PC-9 (cell line): ENCODE measurements around the gene SAT1. TPM values are rescaled to one million over a fixed set of nuclear protein-coding genes. Genes with fewer than 3 reads are reported as not detected.
A peak's percentile ranks its signal among the peaks of the same experiment; 100 is the strongest.

ENCODE experiments used
- BruUV-seq: library from RNA; stranded (reverse); fragments of 400-500 nt; replicated peaks from 2 replicates; lab custom pipeline; 2021; lab: Mats Ljungman, UMichigan
- CTCF ChIA-PET: fragments of 300-600 bp; sonication (Branson Sonifier 250); formaldehyde crosslinking; loops from one replicate; lab custom pipeline; 2022; ENCODE audit warnings: antibody characterized with exemption; lab: Charles Lee
- POLR2A ChIA-PET: fragments of 300-600 bp; sonication (Branson Sonifier 250); formaldehyde crosslinking; loops from one replicate; lab custom pipeline; 2022; ENCODE audit warnings: antibody characterized with exemption; ENCODE audit not compliant: unreplicated experiment; lab: Charles Lee
- DNase-seq, 2 experiments: peaks; one replicate each; pipeline versions ENCODE4 v3.0.0 to v3.0.0-alpha.2; 2015 to 2022; ENCODE audit warnings: mixed read lengths in 1 of 2
- H2AFZ ChIP-seq: fragments of 200-600 bp; sonication (generic); 2 replicates; pipeline ENCODE4 v1.8.1; 2017; ENCODE audit warnings: antibody characterized with exemption
- H3F3A ChIP-seq: fragments of 200-600 bp; sonication (generic); 2 replicates; pipeline ENCODE4 v1.8.1; 2017; ENCODE audit warnings: antibody characterized with exemption, mild to moderate bottlenecking, low read depth; ENCODE audit not compliant: insufficient read depth
- H3K27ac ChIP-seq: fragments of 200-600 bp; sonication (generic); 2 replicates; pipeline ENCODE4 v1.6.1; 2016; ENCODE audit warnings: mixed run types
- H3K27me3 ChIP-seq: fragments of 200-600 bp; sonication (generic); 2 replicates; pipeline ENCODE4 v1.6.1; 2016; ENCODE audit warnings: low read depth, mixed run types; ENCODE audit not compliant: insufficient read depth
- H3K36me3 ChIP-seq: fragments of 200-600 bp; sonication (generic); 2 replicates; pipeline ENCODE4 v1.6.1; 2016; ENCODE audit warnings: low read depth, mixed run types
- H3K4me1 ChIP-seq: fragments of 200-600 bp; sonication (generic); replicated peaks from 2 replicates; pipeline ENCODE4 v1.6.1; 2016; ENCODE audit warnings: mixed run types; ENCODE audit not compliant: insufficient read depth
- H3K4me2 ChIP-seq: fragments of 200-600 bp; sonication (generic); 2 replicates; pipeline ENCODE4 v1.6.1; 2017; ENCODE audit warnings: mixed run types
- H3K4me3 ChIP-seq: fragments of 200-600 bp; sonication (generic); 2 replicates; pipeline ENCODE4 v1.6.1; 2016; ENCODE audit warnings: mixed run types
- H3K79me2 ChIP-seq: fragments of 200-600 bp; sonication (generic); 2 replicates; pipeline ENCODE4 v1.6.1; 2017; ENCODE audit warnings: low read depth, mixed run types
- H3K9me2 ChIP-seq: fragments of 200-600 bp; sonication (generic); 2 replicates; pipeline ENCODE4 v1.8.1; 2017; ENCODE audit warnings: mild to moderate bottlenecking; ENCODE audit not compliant: insufficient read depth
- H3K9me3 ChIP-seq: fragments of 200-600 bp; sonication (generic); 2 replicates; pipeline ENCODE4 v1.8.1; 2016; ENCODE audit warnings: low read depth; ENCODE audit not compliant: insufficient read depth
- H4K20me1 ChIP-seq: fragments of 200-600 bp; sonication (generic); 2 replicates; pipeline ENCODE4 v1.8.1; 2017; ENCODE audit not compliant: insufficient read depth
- EZH2 ChIP-seq: fragments of 200-600 bp; sonication (generic); IDR thresholded peaks from 2 replicates; pipeline ENCODE4 v1.8.0; 2017; ENCODE audit warnings: antibody characterized with exemption, low read depth
- intact Hi-C: fragments of 100-400 bp; cut with micrococcal nuclease; formaldehyde crosslinking; loops from one replicate; pipeline ENCODE4 v1.10.0; 2022; ENCODE audit not compliant: unreplicated experiment
- total RNA-seq: library from RNA; stranded (reverse); gene quantifications from 2 replicates; pipeline ENCODE4 v1.2.3, GENCODE V29; 2021
- TF ChIP-seq, protein P1 (sequence below): fragments of 200-600 bp; sonication (generic); conservative IDR thresholded peaks from 2 replicates; pipeline ENCODE4 v1.6.1; 2017; ENCODE audit warnings: mixed run types, antibody characterized with exemption, mild to moderate bottlenecking, moderate library complexity

The SAT1 gene
- total RNA-seq, 1 experiment from 2014 or later = 99.1 TPM

- peak in 1 of 2 experiments; percentile 83 for DNase-seq
- no peaks in the 10 kb centered on the region for H4K20me1 ChIP-seq
- no TSS peak for BruUV-seq
- CTCF ChIA-PET = interaction anchor here (0.7 kb wide), 1 partner anchor 1738 kb away, joined by 3 read pairs; no protein-coding TSS in a partner anchor
- H3F3A ChIP-seq = peaks cover 11% of the 10 kb centered on the region; the same call in 1 of the 2 replicates
- H3K4me2 ChIP-seq = 0 out of 2 replicates have a peak overlapping the region, but pooled peaks have one; percentile 30
- POLR2A ChIA-PET = no interaction called here
- no peak overlapping the region for H2AFZ ChIP-seq
- H3K79me2 ChIP-seq = no peaks in the 10 kb centered on the region
- no peak overlapping the region for H3K27ac ChIP-seq
- intact Hi-C loops = loop anchor here (1.0 kb wide), 1 partner anchor 37 kb away; the partner anchor contains the start of gene SAT1
- H3K27me3 ChIP-seq = no peaks in the 10 kb centered on the region
- H3K9me3 ChIP-seq = no peaks in the 10 kb centered on the region
- no peaks in the 10 kb centered on the region for H3K9me2 ChIP-seq
- H3K4me3 ChIP-seq = no peak overlapping the region
- no peak for TF ChIP-seq EZH2
- TF ChIP-seq, protein P1, sequence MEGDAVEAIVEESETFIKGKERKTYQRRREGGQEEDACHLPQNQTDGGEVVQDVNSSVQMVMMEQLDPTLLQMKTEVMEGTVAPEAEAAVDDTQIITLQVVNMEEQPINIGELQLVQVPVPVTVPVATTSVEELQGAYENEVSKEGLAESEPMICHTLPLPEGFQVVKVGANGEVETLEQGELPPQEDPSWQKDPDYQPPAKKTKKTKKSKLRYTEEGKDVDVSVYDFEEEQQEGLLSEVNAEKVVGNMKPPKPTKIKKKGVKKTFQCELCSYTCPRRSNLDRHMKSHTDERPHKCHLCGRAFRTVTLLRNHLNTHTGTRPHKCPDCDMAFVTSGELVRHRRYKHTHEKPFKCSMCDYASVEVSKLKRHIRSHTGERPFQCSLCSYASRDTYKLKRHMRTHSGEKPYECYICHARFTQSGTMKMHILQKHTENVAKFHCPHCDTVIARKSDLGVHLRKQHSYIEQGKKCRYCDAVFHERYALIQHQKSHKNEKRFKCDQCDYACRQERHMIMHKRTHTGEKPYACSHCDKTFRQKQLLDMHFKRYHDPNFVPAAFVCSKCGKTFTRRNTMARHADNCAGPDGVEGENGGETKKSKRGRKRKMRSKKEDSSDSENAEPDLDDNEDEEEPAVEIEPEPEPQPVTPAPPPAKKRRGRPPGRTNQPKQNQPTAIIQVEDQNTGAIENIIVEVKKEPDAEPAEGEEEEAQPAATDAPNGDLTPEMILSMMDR = no peak; the same call in 1 of the 2 replicates
- H3K4me1 ChIP-seq = peaks cover 4% of the 10 kb centered on the region; the same call in 1 of the 2 replicates
- no peaks in the 10 kb centered on the region for H3K36me3 ChIP-seq
These were observed 37.3 kb downstream of the SAT1 start for GRCh38 chrX:23820235-23820782.

GRCh38 chrX:23821847-23822246 is 38.9 kb downstream of the SAT1 start:
- Histone ChIP-seq H3K4me2 (no peak overlapping the region), H3K27ac (no peak overlapping the region), H3K79me2 (no peaks in the 10 kb centered on the region), H3K4me1 (peaks cover 4% of the 10 kb centered on the region; the same call in 1 of the 2 replicates), H3K27me3 (no peaks in the 10 kb centered on the region), H4K20me1 (no peaks in the 10 kb centered on the region), H3K9me3 (no peaks in the 10 kb centered on the region), H3K4me3 (no peak overlapping the region), H3K36me3 (no peaks in the 10 kb centered on the region), H3K9me2 (no peaks in the 10 kb centered on the region), H2AFZ (no peak overlapping the region), H3F3A (peaks cover 10% of the 10 kb centered on the region; the same call in 1 of the 2 replicates)
- DNase-seq = no peak
- POLR2A ChIA-PET = no interaction called here
- CTCF ChIA-PET = no interaction called here
- intact Hi-C loops = no loop called here
- no peak for TF ChIP-seq EZH2
- TF ChIP-seq, protein P1 = no peak
- BruUV-seq = no TSS peak

DNA sequence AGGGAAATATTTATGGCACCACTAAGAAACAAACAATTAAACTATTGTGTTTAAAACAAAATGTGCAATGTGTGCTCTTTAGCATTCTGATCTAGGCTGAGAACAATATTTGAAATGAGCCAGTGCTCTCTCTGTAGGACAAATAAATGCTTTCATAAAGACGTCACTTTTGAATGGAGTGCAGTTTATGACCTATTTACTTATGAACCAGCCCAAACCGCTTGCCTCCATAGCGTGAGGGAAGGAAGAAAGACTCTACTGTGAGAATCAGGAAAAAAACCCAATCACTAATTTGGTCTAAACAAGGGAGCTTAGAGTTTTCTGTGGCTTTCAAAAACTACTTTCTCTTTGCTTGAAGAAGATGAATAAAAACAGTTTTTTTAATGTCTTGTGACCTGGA is 39.4 kb downstream of the SAT1 start:
- Histone ChIP-seq H3K4me3 (no peak overlapping the region), H3K4me2 (no peak overlapping the region), H3K36me3 (no peaks in the 10 kb centered on the region), H2AFZ (no peak overlapping the region), H3K27me3 (no peaks in the 10 kb centered on the region), H3K9me3 (no peaks in the 10 kb centered on the region), H4K20me1 (no peaks in the 10 kb centered on the region), H3K27ac (no peak overlapping the region), H3K4me1 (no peaks in the 10 kb centered on the region), H3K9me2 (no peaks in the 10 kb centered on the region), H3K79me2 (no peaks in the 10 kb centered on the region), H3F3A (0 out of 2 replicates have a peak, but pooled peaks cover 5% of the 10 kb centered on the region)
- peak in 1 of 2 experiments; percentile 50 for DNase-seq
- TF ChIP-seq, protein P1 = no peak
- no peak for TF ChIP-seq EZH2
- POLR2A ChIA-PET = interaction anchor here (0.6 kb wide), 1 partner anchor 23 kb away, joined by 3 read pairs; no protein-coding TSS in a partner anchor
- intact Hi-C loops = no loop called here
- CTCF ChIA-PET = no interaction called here
- no TSS peak for BruUV-seq
